Measurements from ENCODE around the gene NID1.

- no peak for TF ChIP-seq CTCF (conservative IDR thresholded peaks at IDR 0.05; ENCODE audit: low read depth, low read length)
- TF ChIP-seq EZH2 (IDR thresholded peaks at IDR 0.05; ENCODE audit: low read length, unreplicated experiment) = no peak
- TF ChIP-seq EZH2phosphoT487 (IDR thresholded peaks at IDR 0.05; ENCODE audit: borderline replicate concordance, low read length) = no peak
Measured at GRCh38 chr1:236112332-236112627, 47.4 kb upstream of the NID1 start.
